Ishikawa (cell line): ENCODE measurements around the gene SERINC5.

Experiments
- CEBPB ChIP-seq: IDR thresholded peaks from 2 replicates; pipeline ENCODE4 v1.6.1; 2012
- CREB1 ChIP-seq: IDR thresholded peaks from 2 replicates; pipeline ENCODE4 v1.6.1; 2012; ENCODE audit warnings: low read depth
- EGR1 ChIP-seq: IDR thresholded peaks from 2 replicates; pipeline ENCODE4 v1.6.1; 2012
- EP300 ChIP-seq: IDR thresholded peaks from 2 replicates; pipeline ENCODE4 v1.6.1; 2012; ENCODE audit warnings: borderline replicate concordance
- FOXM1 ChIP-seq: IDR thresholded peaks from 2 replicates; pipeline ENCODE4 v1.6.1; 2012; ENCODE audit warnings: low read depth, borderline replicate concordance
- MAX ChIP-seq: IDR thresholded peaks from 2 replicates; pipeline ENCODE4 v1.6.1; 2012
- NFIC ChIP-seq: IDR thresholded peaks from 2 replicates; pipeline ENCODE4 v1.6.1; 2012
- RAD21 ChIP-seq: IDR thresholded peaks from 2 replicates; pipeline ENCODE4 v1.6.1; 2012; ENCODE audit warnings: low read depth
- REST ChIP-seq: IDR thresholded peaks from 2 replicates; pipeline ENCODE4 v1.6.1; 2012; ENCODE audit warnings: low read depth, mild to moderate bottlenecking
- TAF1 ChIP-seq: IDR thresholded peaks from 2 replicates; pipeline ENCODE4 v1.6.1; 2012; ENCODE audit warnings: low read depth, mild to moderate bottlenecking
- TCF12 ChIP-seq: IDR thresholded peaks from 2 replicates; pipeline ENCODE4 v1.6.1; 2012; ENCODE audit warnings: low read depth
- TEAD4 ChIP-seq: IDR thresholded peaks from 2 replicates; pipeline ENCODE4 v1.6.1; 2012
- USF1 ChIP-seq: IDR thresholded peaks from 2 replicates; pipeline ENCODE4 v1.6.1; 2012
- YY1 ChIP-seq: IDR thresholded peaks from 2 replicates; pipeline ENCODE4 v1.6.1; 2012; ENCODE audit warnings: low read depth
- ZBTB7A ChIP-seq: IDR thresholded peaks from 2 replicates; pipeline ENCODE4 v1.6.1; 2012; ENCODE audit warnings: low read depth

The SERINC5 gene

GRCh38 chr5:80205846-80206245, 50.0 kb downstream of the SERINC5 start:
- TF ChIP-seq TAF1 (no peak), FOXM1 (no peak), MAX (no peak), NFIC (no peak), USF1 (no peak), TCF12 (no peak), ZBTB7A (no peak), EP300 (no peak), REST (no peak), RAD21 (no peak), CEBPB (no peak), CREB1 (no peak), TEAD4 (no peak)

- TF ChIP-seq EGR1 (no peak), MAX (no peak), CEBPB (no peak), CREB1 (no peak), FOXM1 (no peak)
These were observed 50.8 kb downstream of the SERINC5 start for GRCh38 chr5:80204808-80205614.

GRCh38 chr5:80198920-80199319, 56.9 kb downstream of the SERINC5 start:
- TF ChIP-seq CEBPB (no peak), FOXM1 (no peak), EP300 (no peak), TEAD4 (no peak), REST (no peak)

- TF ChIP-seq REST = no peak
- no peak for TF ChIP-seq MAX
- no peak for TF ChIP-seq EP300
- no peak for TF ChIP-seq TCF12
- TF ChIP-seq YY1 = no peak
- TF ChIP-seq EGR1 = no peak
- no peak for TF ChIP-seq RAD21
- TF ChIP-seq TAF1 = no peak
- no peak for TF ChIP-seq CREB1
- no peak for TF ChIP-seq USF1
- no peak for TF ChIP-seq FOXM1
These were observed 57.4 kb downstream of the SERINC5 start for GRCh38 chr5:80198399-80198798.
